Measurements from ENCODE around the gene SPAAR.

- TF ChIP-seq, protein P1, sequence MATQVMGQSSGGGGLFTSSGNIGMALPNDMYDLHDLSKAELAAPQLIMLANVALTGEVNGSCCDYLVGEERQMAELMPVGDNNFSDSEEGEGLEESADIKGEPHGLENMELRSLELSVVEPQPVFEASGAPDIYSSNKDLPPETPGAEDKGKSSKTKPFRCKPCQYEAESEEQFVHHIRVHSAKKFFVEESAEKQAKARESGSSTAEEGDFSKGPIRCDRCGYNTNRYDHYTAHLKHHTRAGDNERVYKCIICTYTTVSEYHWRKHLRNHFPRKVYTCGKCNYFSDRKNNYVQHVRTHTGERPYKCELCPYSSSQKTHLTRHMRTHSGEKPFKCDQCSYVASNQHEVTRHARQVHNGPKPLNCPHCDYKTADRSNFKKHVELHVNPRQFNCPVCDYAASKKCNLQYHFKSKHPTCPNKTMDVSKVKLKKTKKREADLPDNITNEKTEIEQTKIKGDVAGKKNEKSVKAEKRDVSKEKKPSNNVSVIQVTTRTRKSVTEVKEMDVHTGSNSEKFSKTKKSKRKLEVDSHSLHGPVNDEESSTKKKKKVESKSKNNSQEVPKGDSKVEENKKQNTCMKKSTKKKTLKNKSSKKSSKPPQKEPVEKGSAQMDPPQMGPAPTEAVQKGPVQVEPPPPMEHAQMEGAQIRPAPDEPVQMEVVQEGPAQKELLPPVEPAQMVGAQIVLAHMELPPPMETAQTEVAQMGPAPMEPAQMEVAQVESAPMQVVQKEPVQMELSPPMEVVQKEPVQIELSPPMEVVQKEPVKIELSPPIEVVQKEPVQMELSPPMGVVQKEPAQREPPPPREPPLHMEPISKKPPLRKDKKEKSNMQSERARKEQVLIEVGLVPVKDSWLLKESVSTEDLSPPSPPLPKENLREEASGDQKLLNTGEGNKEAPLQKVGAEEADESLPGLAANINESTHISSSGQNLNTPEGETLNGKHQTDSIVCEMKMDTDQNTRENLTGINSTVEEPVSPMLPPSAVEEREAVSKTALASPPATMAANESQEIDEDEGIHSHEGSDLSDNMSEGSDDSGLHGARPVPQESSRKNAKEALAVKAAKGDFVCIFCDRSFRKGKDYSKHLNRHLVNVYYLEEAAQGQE (IDR thresholded peaks at IDR 0.05; ENCODE audit: insufficient read depth in 1 of 2, low read depth in 2 of 2, low read length in 2 of 2) = no peak
- TF ChIP-seq TAF1 (IDR thresholded peaks at IDR 0.05; ENCODE audit: borderline replicate concordance, insufficient read depth, low read length) = no peak
- no peak for TF ChIP-seq POLR2AphosphoS5 (IDR thresholded peaks at IDR 0.05; ENCODE audit: low read depth, low read length)
- TF ChIP-seq SIN3A (IDR thresholded peaks at IDR 0.05; ENCODE audit: borderline replicate concordance, insufficient read depth, low read length) = no peak
- no peak for TF ChIP-seq FOXP2 (optimal IDR thresholded peaks at IDR 0.05; ENCODE audit: borderline replicate concordance, extremely low read depth, extremely low read length, insufficient read depth)
These were observed 5.0 kb upstream of the SPAAR start for GRCh38 chr9:35904338-35904737.
